NOMO-1 (cell line): ENCODE data around the gene HSPA12B.
"Not testable (repeated sequence)": the region's sequence is repeated elsewhere in the genome, so short reads cannot be mapped to it uniquely, and the experiment has no call there.

ENCODE experiments used
- DNase-seq, 2 experiments: peaks; one replicate each; lab custom pipeline; 2025; ENCODE audit not compliant: unreplicated experiment in 2 of 2; lab: John Stamatoyannopoulos, UW

The HSPA12B gene

DNA sequence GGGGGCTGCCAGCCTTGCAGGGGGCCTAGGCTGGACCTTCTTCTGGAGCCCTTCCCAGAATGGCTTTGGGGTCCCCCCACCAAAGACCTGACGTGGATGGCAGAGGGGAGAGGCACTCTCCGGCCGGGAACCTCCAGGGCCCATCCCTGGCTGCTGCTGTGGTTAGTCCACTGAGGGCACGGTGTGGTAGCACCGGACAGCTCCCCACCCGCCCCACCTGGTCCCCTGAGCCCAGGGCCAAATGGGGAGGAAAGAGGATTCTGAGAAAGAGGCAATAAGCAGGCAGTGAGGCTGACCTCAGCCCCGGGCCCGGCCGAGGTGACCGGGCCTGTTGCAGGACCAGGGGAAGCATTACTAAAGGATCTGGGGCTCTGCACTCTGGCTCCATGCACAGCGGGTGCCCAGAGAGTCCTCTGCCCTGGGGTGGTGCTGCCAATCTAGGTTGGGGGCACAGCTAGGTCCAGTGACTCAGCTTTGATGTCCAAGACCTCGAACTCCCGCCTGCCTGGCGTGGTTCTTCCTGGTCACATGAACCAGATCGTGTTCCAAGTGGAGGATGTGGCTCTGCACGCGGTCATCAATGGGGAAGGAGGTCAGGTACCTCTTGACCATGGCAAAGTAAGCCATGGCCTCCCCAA is 51.9 kb downstream of the HSPA12B start:
- DNase-seq = no peak

DNA sequence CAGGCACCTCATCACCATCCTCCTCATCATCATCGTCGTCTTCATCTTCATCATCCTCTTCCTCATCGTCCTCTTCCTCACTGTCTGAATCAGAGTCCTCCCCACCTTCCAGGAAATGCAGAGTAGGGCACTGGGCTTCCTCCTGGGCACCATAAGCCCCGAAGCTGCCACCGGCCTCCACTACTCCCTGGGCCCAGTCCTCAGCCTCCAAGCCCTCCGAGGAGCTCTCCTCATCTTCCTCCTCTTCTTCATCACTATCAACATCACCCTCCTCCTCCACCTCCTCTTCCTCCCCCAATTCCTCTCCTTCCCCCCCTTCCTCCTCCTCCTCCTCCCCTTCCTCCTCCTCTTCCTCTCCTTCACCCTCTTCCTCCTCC is 52.4 kb downstream of the HSPA12B start:
- no peak for DNase-seq

DNA sequence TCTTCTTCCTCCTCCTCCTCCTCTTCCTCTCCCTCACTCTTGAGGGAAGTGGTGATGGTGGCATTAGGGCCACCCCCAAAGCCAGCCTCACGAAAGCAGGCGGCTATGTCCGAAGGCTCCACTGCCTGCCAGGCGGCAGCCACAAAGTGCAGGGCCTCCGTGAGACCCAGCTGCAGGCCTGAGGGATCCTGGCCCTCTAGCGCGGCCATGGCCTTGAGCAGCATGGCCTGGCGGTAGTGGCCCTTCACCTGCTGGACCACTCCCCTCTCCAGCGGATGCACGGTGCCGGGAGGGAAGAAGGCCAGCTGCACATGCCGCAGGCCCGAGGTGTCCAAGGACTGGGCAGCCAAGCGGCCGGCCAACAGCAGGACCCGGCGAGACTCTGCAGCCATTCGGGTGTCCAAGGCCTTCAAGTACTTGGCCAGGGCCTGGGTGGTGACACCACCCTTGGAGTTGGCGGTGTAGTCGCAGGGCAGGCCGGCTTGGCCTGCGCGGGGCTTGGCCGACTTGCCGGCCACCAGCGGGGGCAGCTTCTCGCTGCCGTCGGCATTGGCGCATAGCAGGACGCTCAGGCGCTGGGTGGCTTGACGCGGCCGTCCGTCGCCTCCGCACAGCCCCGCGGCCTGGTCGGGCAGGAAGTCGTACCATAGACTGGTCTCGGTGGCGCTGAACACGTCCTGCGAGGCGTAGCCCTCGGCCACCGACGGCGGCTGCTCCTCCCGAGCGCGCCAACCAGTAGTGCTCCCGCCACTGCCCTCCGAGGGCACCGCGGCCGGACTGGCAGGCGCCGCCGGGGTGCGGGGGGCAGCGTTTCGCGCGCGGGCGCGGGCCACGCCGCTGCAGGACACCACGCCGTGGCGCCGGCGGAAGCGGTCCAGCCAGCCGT is 53.0 kb downstream of the HSPA12B start:
- DNase-seq = no peak

DNA sequence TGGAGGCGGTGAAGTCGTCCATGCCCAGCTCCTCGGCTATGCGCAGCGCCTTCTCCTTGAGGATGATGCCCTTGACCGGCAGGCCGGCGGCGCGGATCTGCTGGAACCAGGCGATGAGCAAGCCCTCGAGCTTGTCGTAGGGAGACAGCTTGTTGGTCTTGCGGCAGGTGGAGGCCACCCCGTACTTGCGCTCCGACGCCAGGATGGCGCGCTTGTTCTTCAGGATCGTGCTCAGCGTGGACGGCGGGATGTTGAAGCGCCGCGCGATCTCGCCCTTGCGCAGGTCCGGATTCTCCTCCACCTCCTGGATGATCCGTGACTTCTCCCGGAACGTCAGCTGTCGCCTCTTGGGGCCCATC is 53.6 kb downstream of the HSPA12B start:
- DNase-seq = peak; percentile 20 to 39

DNA sequence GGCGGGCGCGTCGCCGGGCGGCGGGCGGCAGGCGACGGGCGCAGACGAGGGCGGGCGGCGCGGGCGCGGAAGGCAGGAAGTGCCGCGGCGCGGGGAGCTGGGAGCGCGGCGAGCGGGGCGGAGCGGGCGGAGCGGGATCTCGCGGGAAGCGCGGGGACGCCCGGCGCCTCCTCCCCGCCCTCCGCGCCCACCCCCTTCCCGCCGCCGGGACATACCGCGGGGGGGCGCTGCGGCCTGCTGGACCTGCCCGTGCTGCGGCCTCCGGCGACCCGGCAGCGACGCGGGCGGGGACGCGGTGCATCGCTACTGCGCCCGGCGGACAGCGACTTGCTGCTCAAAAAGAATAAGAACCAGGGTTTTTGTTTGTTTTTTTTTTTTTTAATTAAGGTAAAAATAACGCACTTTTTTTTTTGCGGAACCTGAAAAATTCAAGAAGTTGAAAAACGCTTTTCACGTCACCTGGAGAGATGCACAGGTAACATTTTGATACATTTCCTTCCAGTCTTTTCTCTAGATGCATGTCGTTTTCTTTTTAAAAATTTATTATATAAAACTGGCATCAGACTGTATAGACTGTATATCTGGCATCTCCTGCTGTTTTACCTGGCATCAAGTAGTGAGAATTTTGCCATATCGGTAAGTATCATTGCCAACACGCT is 54.3 kb downstream of the HSPA12B start, which contains the start of gene CENPB:
CENPB (minus strand) TSS at position 76 of the 659 bp plus-strand sequence. CDS start 257 bp downstream, outside the sequence.
- peak; percentile 77 to 90 for DNase-seq

DNA sequence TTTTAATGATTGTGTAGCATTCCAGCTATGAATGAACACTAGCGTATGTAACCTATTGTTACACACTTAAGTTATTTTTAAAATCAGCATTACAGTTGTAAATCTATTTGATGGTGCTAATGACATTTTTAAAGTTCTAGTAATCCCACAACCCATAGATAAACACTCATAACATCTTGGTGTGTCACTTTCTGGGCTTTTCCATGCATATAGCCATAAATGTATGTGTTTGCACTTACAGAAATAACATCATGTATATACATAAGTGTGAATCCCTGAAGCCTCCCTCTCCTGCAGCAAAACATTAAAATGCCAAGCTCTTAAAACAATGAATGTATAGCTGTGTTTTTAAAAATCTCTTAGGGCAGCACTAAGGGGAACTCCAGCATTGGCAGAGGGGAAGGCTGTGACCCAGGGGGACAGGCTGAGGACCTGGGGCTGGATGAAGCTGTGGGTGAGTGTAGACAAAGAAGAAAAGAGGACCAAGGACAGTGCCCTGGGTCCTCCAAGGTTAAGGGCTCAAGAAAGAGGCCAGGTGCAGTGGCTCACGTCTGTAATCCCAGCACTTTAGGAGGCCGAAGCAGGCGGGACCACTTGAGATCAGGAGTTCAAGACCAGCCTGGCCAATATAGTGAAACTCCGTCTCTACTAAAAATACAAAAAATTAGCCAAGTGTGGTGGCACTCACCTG is 55.0 kb downstream of the HSPA12B start:
- no peak for DNase-seq

DNA sequence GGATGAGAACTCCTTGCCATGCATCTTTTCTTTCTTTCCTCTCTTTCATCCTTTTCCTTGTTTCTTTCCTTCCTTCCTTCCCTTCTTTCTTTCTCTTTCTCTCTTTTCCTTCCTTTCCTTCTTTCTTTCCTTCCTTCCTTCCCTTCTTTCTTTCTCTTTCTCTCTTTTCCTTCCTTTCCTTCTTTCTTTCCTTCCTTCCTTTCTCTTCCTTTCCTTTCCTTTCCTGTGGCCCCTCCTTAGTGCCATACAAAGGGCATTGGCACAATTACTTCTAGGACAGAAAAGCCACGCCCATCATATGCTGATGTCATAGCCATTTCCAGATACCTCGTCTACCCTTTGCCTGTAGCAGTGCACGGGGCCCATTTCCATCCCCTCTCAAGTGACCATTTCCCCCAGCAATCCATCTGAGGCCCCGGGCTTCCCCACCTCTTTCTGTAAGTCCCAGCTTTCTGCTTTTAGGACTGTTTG is 56.2 kb downstream of the HSPA12B start:
- DNase-seq = no peak

DNA sequence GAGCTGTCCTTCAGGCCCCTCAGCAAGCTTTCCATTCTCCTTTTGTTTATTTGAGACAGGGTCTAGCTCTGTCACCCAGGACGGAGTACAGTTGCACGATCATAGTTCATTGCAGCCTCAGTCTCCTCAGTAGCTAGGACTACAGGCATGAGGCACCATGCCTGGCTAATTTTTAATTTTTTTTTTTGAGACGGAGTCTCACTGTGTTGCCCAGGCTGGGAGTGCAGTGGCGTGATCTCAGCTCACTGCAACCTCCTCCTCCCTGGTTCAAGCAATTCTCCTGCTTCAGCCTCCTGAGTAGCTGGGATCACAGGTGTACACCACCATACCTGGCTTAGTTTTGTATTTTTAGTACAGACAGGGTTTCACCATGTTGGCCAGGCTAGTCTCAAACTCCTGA is 56.7 kb downstream of the HSPA12B start:
- DNase-seq = not testable (repeated sequence)

DNA sequence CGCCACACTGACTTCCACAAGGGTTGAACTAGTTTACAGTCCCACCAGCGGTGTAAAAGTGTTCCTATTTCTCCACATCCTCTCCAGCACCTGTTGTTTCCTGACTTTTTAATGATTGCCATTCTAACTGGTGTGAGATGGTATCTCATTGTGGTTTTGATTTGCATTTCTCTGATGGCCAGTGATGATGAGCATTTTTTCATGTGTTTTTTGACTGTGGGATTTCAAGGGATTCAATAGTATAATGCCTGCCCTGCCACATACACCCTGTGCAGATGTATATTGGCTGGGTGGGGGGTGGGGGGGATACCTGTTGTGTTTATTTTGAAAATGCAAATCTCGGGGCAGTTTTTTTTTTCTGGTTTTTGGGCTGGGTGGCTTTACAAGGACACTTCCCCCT is 61.7 kb downstream of the HSPA12B start:
- DNase-seq = not testable (repeated sequence)

DNA sequence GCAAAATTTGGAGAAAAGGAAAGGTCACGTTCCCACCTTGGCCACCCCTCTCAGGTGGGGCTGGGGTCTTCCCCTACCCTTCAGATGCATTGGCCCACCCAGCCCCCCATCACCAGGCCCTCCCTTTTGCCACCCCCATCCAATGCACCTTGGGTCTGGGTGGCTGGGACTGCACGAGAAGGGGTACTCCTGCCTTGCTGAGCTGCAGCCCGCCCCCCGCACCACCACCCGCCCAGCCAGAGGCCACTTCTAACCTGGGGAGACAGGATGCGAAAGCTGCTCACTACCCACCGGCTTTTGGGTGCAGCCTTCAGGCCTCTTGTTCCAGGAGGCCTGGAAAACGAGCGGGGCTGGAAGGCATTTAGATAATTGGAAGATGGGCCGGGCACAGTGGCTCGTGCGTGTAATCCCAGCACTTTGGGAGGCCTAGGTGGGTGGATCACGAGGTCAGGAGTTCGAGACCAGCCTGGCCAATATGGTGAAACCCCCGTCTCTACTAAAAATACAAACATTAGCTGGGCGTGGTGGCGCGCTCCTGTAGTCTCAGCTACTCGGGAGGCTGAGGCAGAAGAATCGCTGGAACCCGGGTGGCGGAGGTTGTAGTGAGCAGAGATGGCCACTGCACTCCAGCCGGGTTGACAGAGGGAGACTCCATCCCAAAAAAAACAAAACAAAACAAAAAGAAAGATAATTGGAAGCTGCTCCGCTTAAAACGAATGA is 62.4 kb downstream of the HSPA12B start:
- DNase-seq = no peak

DNA sequence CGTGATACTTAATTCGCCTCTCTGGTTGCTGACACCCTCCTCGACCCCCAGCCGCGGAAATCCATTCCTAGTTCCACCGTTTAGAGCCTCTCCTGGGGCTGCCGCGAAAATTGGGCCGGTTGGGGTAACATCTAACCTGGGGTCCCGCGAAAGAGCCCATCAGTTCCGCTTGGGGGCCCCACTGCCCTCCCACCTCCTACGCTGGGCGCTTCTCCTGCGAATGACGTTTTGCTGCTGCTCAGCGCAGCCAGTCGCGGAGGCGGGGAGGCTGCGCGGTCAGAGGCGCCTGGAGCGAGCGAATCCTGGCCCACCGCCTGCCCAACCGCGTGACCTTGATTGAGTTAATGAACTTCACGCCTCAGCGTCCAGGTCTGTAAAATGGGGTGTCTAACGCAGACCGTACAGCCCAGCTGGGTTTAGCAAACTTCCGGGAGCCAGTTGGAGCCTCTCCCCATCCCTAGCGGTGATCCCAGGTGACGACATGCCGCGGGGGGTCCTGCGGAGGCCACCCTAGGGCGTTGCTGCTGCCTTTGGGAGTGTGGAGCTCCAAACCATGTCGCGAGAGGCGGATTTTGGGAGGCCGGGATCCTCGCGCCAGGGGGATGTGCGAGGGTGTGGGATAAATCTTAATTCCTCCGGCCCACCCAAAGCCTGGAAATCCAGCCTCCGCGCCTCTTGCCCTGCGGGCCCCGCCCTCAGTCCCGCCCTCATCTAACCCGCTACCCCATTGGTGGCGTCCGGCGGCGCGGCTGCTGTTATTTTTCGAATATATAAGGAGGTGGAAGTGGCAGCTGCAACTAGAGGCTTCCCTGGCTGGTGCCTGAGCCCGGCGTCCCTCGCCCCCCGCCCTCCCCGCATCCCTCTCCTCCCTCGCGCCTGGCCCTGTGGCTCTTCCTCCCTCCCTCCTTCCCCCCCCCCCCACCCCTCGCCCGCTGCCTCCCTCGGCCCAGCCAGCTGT is 63.3 kb downstream of the HSPA12B start, which contains the start of gene CDC25B:
CDC25B (plus strand) TSS at position 800 of the 958 bp plus-strand sequence. CDS start 222 bp downstream, outside the sequence.
- peak; percentile 75 to 90 for DNase-seq

DNA sequence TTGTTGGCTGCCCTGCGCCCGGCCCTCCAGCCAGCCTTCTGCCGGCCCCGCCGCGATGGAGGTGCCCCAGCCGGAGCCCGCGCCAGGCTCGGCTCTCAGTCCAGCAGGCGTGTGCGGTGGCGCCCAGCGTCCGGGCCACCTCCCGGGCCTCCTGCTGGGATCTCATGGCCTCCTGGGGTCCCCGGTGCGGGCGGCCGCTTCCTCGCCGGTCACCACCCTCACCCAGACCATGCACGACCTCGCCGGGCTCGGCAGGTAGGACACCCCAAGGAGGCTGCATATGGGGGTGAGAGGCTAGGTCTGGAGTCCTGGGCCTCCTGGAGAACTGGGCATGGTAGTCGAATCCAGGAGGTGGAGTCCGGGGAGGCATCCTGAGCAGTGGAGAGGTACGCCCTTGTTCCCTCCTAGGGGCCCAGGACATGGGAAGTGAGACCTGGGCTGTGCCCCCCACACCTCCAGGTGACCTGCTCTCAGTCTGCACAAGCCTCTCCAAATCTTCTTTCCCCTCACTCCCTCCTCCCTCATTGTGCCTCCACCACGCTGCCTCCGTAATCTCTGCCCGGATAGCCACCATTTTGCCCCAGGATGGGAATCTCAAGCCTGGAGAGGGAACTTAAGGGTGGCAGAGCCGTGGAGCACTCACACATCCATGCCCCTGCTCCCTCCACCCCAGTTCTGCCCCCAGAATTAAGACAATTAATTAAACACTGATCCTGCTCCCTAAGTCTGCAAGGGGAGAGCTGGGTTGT is 64.2 kb downstream of the HSPA12B start:
- no peak for DNase-seq

DNA sequence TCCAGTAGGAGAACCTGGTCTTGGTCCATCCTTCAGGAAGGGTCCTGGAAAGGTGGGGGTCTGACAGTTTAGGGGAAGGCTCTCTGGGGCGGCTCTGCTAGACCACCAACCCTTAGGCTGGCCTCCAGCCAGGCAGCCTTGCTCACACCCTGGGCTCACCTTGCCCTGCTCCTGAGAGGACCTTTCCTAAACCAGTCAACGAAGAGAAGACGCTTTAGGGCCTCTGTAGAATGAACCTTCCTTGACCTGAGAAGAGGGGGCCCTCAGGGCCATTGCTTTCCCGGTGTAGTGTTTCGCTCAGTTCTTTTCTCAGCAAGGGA is 64.7 kb downstream of the HSPA12B start:
- no peak for DNase-seq

DNA sequence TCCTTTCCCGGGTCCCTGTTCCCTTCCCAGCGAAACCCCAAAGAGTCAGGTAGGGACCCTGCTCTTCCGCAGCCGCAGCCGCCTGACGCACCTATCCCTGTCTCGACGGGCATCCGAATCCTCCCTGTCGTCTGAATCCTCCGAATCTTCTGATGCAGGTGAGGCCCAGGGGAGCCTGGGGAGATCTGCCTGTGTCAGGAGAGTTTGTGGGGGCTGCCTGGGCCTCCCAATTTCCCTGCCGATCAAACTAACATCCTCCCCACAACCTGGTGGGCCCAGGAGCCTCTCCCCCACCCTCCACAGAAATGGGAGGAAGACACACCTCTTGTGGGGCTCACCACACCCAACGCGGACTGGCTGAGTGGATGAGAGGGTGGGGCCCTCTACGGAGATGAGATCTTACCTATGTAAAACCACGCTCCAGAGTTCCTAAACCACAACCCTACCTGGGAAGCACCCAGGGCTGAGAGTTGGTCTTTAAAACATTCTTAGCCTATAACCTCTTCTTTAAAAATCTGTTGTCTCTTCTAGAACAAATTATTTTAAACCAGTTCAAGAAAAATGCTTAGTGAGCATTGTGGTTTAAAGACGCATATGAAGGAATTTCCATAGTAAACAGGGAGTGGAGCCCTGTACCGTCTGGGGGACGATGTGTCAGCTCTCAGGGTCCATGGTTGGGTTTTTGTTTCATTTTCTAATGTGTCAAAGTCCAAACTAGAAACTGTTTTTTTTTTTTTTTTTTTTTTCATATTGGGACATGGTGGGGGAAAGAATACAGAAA is 65.3 kb downstream of the HSPA12B start:
- no peak for DNase-seq

DNA sequence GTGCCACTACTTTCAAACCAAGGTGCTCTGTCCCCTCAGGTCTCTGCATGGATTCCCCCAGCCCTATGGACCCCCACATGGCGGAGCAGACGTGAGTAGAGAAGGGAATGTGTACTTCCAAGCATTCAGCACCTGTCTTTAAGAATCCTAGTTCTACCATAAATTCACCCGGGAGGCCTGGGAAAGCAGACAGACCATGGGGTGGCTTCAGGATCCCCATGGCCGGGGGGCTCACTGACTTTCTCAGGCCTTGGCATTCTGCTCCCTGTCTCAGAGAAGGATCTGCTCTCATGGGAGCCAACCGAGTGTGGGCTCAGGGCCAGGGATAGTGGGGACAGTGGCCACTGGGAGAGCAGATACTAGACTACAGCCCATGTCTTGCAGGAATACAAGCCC is 65.9 kb downstream of the HSPA12B start:
- DNase-seq = no peak

DNA sequence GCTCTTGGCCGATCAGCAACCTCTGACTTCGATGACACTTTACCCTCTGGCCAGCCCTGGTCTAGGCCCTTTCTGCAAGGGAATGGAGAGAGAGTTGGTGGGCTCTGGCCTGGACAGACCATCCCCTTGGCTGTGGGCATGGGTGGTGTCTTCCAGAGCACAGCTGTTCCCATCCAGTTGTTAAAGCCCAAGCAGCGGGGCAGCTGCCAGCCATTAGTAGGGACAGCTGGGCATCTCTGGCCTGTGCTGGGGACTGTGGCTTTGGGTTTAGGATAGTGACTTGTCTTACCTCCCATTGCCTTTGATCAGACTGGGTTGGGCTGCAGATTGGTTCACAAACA is 66.4 kb downstream of the HSPA12B start:
- DNase-seq = no peak

DNA sequence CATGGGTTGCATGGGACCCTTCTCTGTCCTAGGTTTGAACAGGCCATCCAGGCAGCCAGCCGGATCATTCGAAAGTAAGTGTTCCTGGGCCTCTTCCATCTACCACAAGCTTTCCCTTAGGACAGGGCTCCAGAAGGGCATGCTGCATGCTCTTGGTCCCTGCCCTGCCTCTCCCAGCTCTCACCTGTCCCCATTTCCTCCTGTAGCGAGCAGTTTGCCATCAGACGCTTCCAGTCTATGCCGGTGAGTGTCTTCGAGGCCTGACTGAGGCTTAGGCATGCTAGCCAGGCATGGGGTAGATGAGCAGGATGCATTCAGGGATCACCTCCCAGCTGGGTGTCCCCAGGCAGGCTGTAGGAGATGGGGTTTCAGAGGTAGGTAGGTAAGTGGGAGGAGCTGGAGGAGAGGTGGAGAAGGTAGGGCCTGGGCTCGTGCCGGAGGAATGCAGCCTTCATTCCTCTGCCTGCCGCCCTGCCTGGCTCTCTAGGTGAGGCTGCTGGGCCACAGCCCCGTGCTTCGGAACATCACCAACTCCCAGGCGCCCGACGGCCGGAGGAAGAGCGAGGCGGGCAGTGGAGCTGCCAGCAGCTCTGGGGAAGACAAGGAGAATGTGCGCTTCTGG is 67.9 kb downstream of the HSPA12B start:
- no peak for DNase-seq
